Endothelial cell of umbilical vein (primary cell): Measurements from ENCODE around the gene APH1A. TPM values are rescaled to one million over a fixed set of nuclear protein-coding genes. Genes with fewer than 3 reads are reported as not detected.

Experiments used
- BruUV-seq: library from RNA; stranded (reverse); fragments of 400-500 nt; replicated peaks from 2 replicates; lab custom pipeline; 2021; lab: Mats Ljungman, UMichigan
- CTCF ChIA-PET: fragments of 300-600, 350-600 bp; sonication (Branson Sonifier 250); formaldehyde crosslinking; loops from one replicate; lab custom pipeline; 2021; ENCODE audit warnings: antibody characterized with exemption, inconsistent platforms; lab: Charles Lee
- POLR2A ChIA-PET: fragments of 300-600, 350-600 bp; sonication (Branson Sonifier 250); formaldehyde crosslinking; loops from one replicate; lab custom pipeline; 2021; ENCODE audit warnings: antibody characterized with exemption, inconsistent platforms; lab: Charles Lee
- DNase-seq: peaks from one replicate; pipeline ENCODE4 v3.0.0-alpha.2; 2011; ENCODE audit warnings: low read depth, low spot score
- FAIRE-seq: peaks from 2 replicates; lab custom pipeline; 2011; peaks lifted over from hg19 to GRCh38; lab: Jason Lieb, UNC
- H2AFZ ChIP-seq: 2 replicates; pipeline ENCODE4 v1.6.0; 2012; ENCODE audit warnings: low read depth, low read length, control low read depth, inconsistent platforms
- H3K27ac ChIP-seq: 2 replicates; pipeline ENCODE4 v1.5.1; 2011; ENCODE audit warnings: low read depth, mild to moderate bottlenecking, control low read depth, low read length, moderate library complexity; ENCODE audit not compliant: insufficient read depth
- H3K27me3 ChIP-seq, 2 experiments: 2 replicates each; pipeline versions ENCODE4 v1.6.0 to v1.6.1; 2011; ENCODE audit warnings: low read length in 2 of 2, mixed read lengths in 1 of 2; ENCODE audit not compliant: control insufficient read depth in 2 of 2, insufficient read depth in 2 of 2
- H3K36me3 ChIP-seq, 2 experiments: 2 replicates in 1 of 2; 3 replicates in 1 of 2; pipeline ENCODE4 v1.5.1; 2011; ENCODE audit warnings: low read length in 2 of 2, mild to moderate bottlenecking in 1 of 2, moderate library complexity in 1 of 2; ENCODE audit not compliant: control insufficient read depth in 2 of 2, insufficient read depth in 2 of 2; ENCODE audit errors: extremely low read depth in 1 of 2
- H3K4me1 ChIP-seq: 3 replicates; pipeline ENCODE4 v1.5.1; 2011; ENCODE audit warnings: mild to moderate bottlenecking, low read length; ENCODE audit not compliant: control insufficient read depth, insufficient read depth; ENCODE audit errors: extremely low read depth
- H3K4me2 ChIP-seq: 2 replicates; pipeline ENCODE4 v1.6.1; 2011; ENCODE audit warnings: low read length, control low read depth, mixed read lengths; ENCODE audit not compliant: insufficient read depth
- H3K4me3 ChIP-seq, 3 experiments: fragments of 200-600 bp in 1 of 3; sonication (generic), shearing (Covaris generic) in 1 of 3; replicated peaks in 1 of 3; 2 replicates each; pipeline ENCODE4 v1.5.1; 2011 to 2016; ENCODE audit warnings: control low read depth in 3 of 3, low read length in 3 of 3, mild to moderate bottlenecking in 2 of 3, inconsistent platforms in 1 of 3, low read depth in 1 of 3, moderate library complexity in 1 of 3; ENCODE audit not compliant: insufficient read depth in 1 of 3
- H3K79me2 ChIP-seq: 2 replicates; pipeline ENCODE4 v1.6.0; 2012; ENCODE audit warnings: low read length, inconsistent platforms; ENCODE audit not compliant: control insufficient read depth, insufficient read depth
- H3K9ac ChIP-seq: replicated peaks from 2 replicates; pipeline ENCODE3; 2011; ENCODE audit warnings: low read length, control low read depth; ENCODE audit not compliant: insufficient read depth; ENCODE audit errors: extremely low read depth
- H3K9me1 ChIP-seq: replicated peaks from 3 replicates; pipeline ENCODE4 v1.6.0; 2011; ENCODE audit warnings: mild to moderate bottlenecking, low read length; ENCODE audit not compliant: control insufficient read depth, insufficient read depth; ENCODE audit errors: extremely low read depth
- H3K9me3 ChIP-seq: replicated peaks from 2 replicates; pipeline ENCODE4 v1.5.1; 2012; ENCODE audit warnings: low read length, inconsistent platforms; ENCODE audit not compliant: control insufficient read depth, insufficient read depth
- H4K20me1 ChIP-seq: replicated peaks from 2 replicates; pipeline ENCODE3; 2011; ENCODE audit warnings: mild to moderate bottlenecking, low read length; ENCODE audit not compliant: control insufficient read depth, insufficient read depth; ENCODE audit errors: extremely low read depth
- EZH2 ChIP-seq: IDR thresholded peaks from 2 replicates; pipeline ENCODE4 v1.6.1; 2012; ENCODE audit warnings: borderline replicate concordance, low read depth, mild to moderate bottlenecking, moderate library complexity, low read length, inconsistent platforms; ENCODE audit not compliant: severe bottlenecking
- FOS ChIP-seq: IDR thresholded peaks from 2 replicates; pipeline ENCODE4 v1.6.1; 2011; ENCODE audit warnings: mild to moderate bottlenecking, low read length, moderate library complexity, borderline replicate concordance; ENCODE audit not compliant: insufficient read depth
- GATA2 ChIP-seq: IDR thresholded peaks from 2 replicates; pipeline ENCODE4 v1.7.0; 2011; ENCODE audit warnings: low read depth, mild to moderate bottlenecking, moderate library complexity, mixed read lengths, low read length; ENCODE audit not compliant: insufficient read length, insufficient read depth
- JUN ChIP-seq: IDR thresholded peaks from 2 replicates; pipeline ENCODE4 v1.6.1; 2011; ENCODE audit warnings: borderline replicate concordance, low read depth; ENCODE audit not compliant: insufficient read length, insufficient read depth
- MYC ChIP-seq: IDR thresholded peaks from one replicate; pipeline ENCODE4 v1.6.1; 2011; ENCODE audit warnings: mild to moderate bottlenecking, low read depth, low read length
- POLR2A ChIP-seq: IDR thresholded peaks from 2 replicates; pipeline ENCODE4 v1.6.1; 2012; ENCODE audit warnings: low read depth, mild to moderate bottlenecking, control low read depth, low read length
- POLR2AphosphoS5 ChIP-seq: IDR thresholded peaks from 2 replicates; pipeline ENCODE4 v1.6.1; 2012; ENCODE audit warnings: low read depth, mild to moderate bottlenecking, control low read depth, low read length, moderate library complexity; ENCODE audit not compliant: insufficient read depth
- dilution Hi-C: fragments of 300-500 bp; cut with MboI; formaldehyde crosslinking; loops from one replicate; pipeline ENCODE4 v1.15.0; 2019; ENCODE audit warnings: low sequenced_read_pairs; ENCODE audit not compliant: extremely low pct_ligation_motif_present
- intact Hi-C: fragments of 100-400 bp; cut with micrococcal nuclease; formaldehyde crosslinking; loops from one replicate; pipeline ENCODE4 v1.10.0; 2022
- polyA plus RNA-seq, 4 experiments: library from polyadenylated mRNA; depleted of rRNA in 3 of 4; stranded (reverse) in 3 of 4; unstranded in 1 of 4; fragments of >200 nt; gene quantifications; 2 replicates each; pipeline versions ENCODE4 v1.2.1 to v1.2.3, GENCODE V29; 2011 to 2012; ENCODE audit warnings: missing spikeins in 1 of 4
- total RNA-seq: library from RNA; stranded (reverse); gene quantifications from 2 replicates; pipeline ENCODE4 v1.2.3, GENCODE V29; 2021
- TF ChIP-seq, protein P1 (sequence below), 2 donors: IDR thresholded peaks; 1 replicate in 1 of 2; 2 replicates in 1 of 2; pipeline ENCODE4 v1.5.1; 2011; ENCODE audit warnings: low read length in 2 of 2, mild to moderate bottlenecking in 2 of 2, moderate library complexity in 2 of 2, control low read depth in 1 of 2, inconsistent platforms in 1 of 2, low read depth in 1 of 2; ENCODE audit not compliant: insufficient read depth in 1 of 2; ENCODE audit errors: extremely low read depth in 1 of 2
- TF ChIP-seq, protein P2 (sequence below): IDR thresholded peaks from 2 replicates; pipeline ENCODE4 v1.6.1; 2011; ENCODE audit not compliant: insufficient read depth, insufficient read length

APH1A gene
- total and polyA plus RNA-seq, 2 donors (not counting 3 experiments of a cell fraction or from before 2014, with no cell fraction given) = 165 to 325 TPM

DNA sequence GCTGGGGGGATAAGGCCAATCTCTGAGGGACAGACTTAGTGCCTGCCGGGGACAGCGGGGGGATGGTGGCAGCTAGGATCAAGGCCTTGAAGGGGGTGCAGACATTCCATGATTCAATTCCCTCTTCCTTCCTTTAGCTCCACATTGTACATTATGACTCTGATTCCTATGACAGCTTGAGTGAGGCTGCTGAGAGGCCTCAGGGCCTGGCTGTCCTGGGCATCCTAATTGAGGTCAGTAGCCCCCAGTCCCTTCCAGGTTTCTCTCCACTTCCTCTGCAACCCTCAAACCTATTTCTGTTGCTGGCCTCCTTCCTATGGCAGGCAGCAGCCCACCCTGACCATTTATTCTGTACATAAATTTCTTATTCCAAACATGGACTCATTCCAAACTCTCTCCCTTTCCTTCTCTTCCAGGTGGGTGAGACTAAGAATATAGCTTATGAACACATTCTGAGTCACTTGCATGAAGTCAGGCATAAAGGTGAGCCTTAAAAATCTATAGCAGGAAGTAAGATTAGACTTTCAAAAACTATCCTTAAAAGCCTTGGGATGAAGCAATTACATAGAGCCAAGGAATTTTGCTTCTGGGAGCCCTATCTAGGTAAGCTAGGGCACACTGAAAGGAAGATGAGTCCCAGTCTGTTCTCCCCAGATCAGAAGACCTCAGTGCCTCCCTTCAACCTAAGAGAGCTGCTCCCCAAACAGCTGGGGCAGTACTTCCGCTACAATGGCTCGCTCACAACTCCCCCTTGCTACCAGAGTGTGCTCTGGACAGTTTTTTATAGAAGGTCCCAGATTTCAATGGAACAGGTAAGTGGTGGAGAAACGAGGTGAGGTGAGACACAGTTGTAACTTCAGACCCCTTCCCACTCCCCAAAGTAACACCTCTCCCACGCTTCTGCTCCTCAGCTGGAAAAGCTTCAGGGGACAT is 6.2 kb downstream of the APH1A start:
- peaks cover 7% of the 10 kb centered on the region for H3K4me1 ChIP-seq
- H2AFZ ChIP-seq = no peak overlapping the region
- no peaks in the 10 kb centered on the region for H3K9me3 ChIP-seq
- peaks cover 9% of the 10 kb centered on the region for H3K79me2 ChIP-seq
- no peak overlapping the region for H3K4me2 ChIP-seq
- ChIA-PET POLR2A (interaction anchor here (0.8 kb wide), 1 partner anchor 10 kb away, joined by 5 read pairs; the partner anchor contains the start of gene C1orf54), CTCF (interaction anchor here (1.3 to 13.2 kb wide), 2 partner anchors 13 to 17 kb away, joined by 3 to 466 read pairs; partner anchors contain the start of genes APH1A, C1orf54 and CIART)
- no peak overlapping the region for H3K4me3 ChIP-seq
- intact Hi-C loops (no loop called here), dilution Hi-C loops (no loop called here)
- no TSS peak for BruUV-seq
- H3K9me1 ChIP-seq = no peaks in the 10 kb centered on the region
- DNase-seq = no peak
- peaks cover 15 to 21% of the 10 kb centered on the region in 2 experiments for H3K27me3 ChIP-seq
- no peak overlapping the region for H3K9ac ChIP-seq
- TF ChIP-seq POLR2A (peak; percentile 51), POLR2AphosphoS5 (no peak), MYC (no peak), EZH2 (no peak)
- FAIRE-seq = no peak
- peaks cover 3 to 19% of the 10 kb centered on the region in 2 experiments for H3K36me3 ChIP-seq
- H4K20me1 ChIP-seq = no peaks in the 10 kb centered on the region
- no peak overlapping the region for H3K27ac ChIP-seq

DNA sequence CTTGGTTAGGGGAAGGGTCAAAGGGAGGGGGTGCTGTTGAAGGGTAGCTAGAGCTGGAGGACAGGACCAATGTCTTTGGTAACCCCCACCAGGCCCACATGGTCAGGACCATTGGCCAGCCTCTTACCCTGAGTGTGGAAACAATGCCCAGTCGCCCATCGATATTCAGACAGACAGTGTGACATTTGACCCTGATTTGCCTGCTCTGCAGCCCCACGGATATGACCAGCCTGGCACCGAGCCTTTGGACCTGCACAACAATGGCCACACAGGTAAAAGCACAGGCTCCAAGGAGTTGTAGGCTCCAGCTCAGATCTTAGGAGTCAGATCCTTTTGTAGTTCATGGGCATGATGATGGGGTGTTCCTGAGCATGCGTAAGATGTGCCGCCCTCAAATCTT is 7.4 kb downstream of the APH1A start:
- H3K9ac ChIP-seq = no peak overlapping the region
- no peak overlapping the region for H3K4me2 ChIP-seq
- DNase-seq (no peak), FAIRE-seq (no peak)
- BruUV-seq = no TSS peak
- H2AFZ ChIP-seq = no peak overlapping the region
- H3K9me1 ChIP-seq = no peaks in the 10 kb centered on the region
- TF ChIP-seq JUN (no peak), POLR2A (no peak), GATA2 (no peak), FOS (no peak), POLR2AphosphoS5 (no peak), EZH2 (no peak), MYC (no peak)
- TF ChIP-seq, protein P1, sequence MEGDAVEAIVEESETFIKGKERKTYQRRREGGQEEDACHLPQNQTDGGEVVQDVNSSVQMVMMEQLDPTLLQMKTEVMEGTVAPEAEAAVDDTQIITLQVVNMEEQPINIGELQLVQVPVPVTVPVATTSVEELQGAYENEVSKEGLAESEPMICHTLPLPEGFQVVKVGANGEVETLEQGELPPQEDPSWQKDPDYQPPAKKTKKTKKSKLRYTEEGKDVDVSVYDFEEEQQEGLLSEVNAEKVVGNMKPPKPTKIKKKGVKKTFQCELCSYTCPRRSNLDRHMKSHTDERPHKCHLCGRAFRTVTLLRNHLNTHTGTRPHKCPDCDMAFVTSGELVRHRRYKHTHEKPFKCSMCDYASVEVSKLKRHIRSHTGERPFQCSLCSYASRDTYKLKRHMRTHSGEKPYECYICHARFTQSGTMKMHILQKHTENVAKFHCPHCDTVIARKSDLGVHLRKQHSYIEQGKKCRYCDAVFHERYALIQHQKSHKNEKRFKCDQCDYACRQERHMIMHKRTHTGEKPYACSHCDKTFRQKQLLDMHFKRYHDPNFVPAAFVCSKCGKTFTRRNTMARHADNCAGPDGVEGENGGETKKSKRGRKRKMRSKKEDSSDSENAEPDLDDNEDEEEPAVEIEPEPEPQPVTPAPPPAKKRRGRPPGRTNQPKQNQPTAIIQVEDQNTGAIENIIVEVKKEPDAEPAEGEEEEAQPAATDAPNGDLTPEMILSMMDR (IDR thresholded peaks at IDR 0.05; ENCODE audit: extremely low read depth in 1 of 2, insufficient read depth in 1 of 2, low read depth in 1 of 2, low read length in 2 of 2) = no peak
- TF ChIP-seq, protein P2, sequence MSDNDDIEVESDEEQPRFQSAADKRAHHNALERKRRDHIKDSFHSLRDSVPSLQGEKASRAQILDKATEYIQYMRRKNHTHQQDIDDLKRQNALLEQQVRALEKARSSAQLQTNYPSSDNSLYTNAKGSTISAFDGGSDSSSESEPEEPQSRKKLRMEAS = no peak
- no peaks in the 10 kb centered on the region for H3K9me3 ChIP-seq
- intact Hi-C loops = no loop called here
- H3K4me3 ChIP-seq = no peak overlapping the region
- dilution Hi-C loops = no loop called here
- H3K36me3 ChIP-seq = peaks cover 3 to 17% of the 10 kb centered on the region in 2 experiments
- ChIA-PET CTCF (interaction anchor here (13.2 kb wide), 1 partner anchor 14 kb away, joined by 466 read pairs; the partner anchor contains the start of genes APH1A, C1orf54 and CIART), POLR2A (no interaction called here)
- peaks cover 2% of the 10 kb centered on the region for H3K4me1 ChIP-seq
- no peaks in the 10 kb centered on the region for H3K79me2 ChIP-seq
- no peak overlapping the region for H3K27ac ChIP-seq
- H3K27me3 ChIP-seq = peaks cover 15 to 27% of the 10 kb centered on the region in 2 experiments
- H4K20me1 ChIP-seq = no peaks in the 10 kb centered on the region
